DMS114 treated with DMSO at 0.1 percent for 48 hours (cell line): ENCODE measurements around the gene MRPL23.
"Not testable (repeated sequence)": the region's sequence is repeated elsewhere in the genome, so short reads cannot be mapped to it uniquely, and the experiment has no call there.

Experiments
- DNase-seq: peaks from one replicate; lab custom pipeline; 2025; ENCODE audit not compliant: unreplicated experiment; lab: John Stamatoyannopoulos, UW

Gene MRPL23

GRCh38 chr11:1932681-1933080, 14.5 kb upstream of the MRPL23 start:
- DNase-seq, result no peak

- DNase-seq, result no peak
Observed at GRCh38 chr11:1933416-1934334, 13.5 kb upstream of the MRPL23 start.

DNA sequence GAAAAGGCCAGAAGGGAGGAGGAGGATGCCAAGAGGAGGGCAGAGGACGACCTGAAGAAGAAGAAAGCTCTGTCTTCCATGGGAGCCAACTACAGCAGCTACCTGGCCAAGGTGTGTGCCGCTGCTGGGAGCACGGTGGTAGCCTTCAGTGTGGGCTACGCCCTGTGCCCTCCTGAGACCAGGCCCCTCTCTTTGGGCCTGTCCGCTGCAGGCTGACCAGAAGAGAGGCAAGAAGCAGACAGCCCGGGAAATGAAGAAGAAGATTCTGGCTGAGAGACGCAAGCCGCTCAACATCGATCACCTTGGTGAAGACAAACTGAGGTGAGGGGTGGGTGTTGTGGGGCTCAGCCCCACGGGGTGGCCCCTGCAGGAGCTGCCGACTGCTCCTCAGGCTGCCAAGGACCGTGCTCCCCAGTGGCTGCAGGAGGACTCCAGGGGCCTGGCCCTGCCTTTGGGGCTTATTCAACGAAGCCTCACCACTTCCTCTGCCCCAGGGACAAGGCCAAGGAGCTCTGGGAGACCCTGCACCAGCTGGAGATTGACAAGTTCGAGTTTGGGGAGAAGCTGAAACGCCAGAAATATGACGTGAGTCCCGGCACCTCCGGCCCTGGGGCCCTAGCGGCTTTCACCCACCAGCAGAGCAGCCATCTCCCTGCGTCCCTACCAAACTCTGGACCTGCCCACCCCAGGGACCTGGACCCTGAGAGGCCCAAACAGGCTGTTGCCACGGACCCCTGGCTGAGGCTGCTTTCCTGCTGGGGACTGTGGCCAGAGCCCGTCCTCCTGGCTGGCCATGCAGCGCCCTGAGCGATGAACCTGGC, 12.6 kb upstream of the MRPL23 start:
- DNase-seq, result no peak

DNA sequence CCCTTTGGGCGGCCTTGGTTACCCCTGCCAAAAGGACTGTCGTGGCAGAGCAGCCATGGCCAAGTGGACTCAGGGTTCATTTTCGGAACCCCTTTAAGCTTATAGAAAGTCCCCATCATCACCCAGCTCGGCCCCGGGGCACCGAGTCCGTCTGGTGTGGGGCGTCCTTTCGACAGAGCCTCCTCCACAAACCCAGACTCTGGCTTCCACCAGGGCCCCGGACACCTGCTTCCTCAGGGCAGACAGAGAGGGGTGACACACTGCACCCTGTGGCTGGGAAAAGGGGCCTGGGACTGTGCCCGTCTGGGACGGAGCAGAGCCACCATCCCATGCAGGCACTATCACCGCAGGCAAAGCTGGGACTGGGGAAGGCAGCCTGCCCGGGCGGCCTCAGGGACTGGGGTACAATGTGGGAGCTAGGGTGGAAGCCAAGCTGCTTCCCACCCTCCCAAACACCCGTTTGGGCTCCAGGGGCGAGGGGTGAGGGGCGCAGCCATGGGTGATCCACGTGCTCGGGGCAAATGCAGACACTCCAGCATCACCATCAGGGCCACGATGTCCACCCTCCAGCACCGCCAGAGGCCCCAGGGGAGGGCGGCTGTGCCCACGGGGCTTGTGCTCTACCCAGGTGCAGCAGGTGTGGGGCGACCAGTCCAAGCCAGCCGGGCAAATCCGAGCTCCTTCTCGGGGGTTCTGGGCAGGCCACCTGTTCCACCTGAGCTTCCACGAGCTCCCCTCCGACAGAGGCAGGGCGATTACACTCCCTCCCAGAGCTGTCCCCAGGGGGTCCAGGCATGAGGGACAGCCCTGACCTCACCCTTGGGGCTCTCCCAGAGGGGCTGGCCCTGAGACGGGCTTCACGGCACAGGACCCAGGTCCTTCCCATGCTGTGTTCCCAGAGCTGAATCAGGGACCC, 11.7 kb upstream of the MRPL23 start:
- DNase-seq, result no peak

DNA sequence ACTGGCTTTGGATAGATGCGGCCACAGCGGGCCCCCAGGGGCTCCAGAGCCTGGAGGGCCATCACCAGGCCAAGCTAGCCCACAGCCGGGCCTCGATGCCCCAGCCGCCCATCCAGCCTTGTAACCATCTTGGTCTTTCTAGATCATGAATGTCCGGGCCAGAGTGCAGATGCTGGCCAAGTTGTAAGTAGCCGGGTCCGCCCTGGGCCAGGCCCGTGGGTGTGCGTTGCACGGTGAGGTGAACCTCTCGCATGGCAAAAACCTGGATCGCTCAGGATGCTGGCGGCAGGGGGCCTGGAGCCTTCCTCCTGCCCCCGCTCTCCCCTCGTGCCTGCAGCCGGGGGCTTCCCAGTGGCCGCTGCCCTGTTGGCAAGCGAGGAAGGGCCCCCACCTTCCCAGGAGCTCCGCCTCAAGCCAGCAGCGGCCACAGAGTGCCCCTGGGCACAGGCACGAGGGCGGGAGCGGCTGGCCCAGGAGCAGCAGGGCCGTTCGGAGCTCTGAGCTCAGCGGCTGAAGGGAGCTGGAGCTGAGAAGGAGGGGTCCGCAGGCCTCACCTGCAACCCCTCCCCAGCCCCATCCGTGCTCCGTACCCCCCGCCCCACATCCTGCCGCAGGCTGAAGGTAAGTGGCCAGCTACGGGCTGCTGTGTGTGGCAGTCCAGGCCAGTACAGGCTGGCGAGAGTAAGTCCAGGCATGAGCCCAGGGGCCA, 10.9 kb upstream of the MRPL23 start:
- DNase-seq, result no peak

GRCh38 chr11:1936781-1937615, 10.1 kb upstream of the MRPL23 start:
- no peak for DNase-seq

DNA sequence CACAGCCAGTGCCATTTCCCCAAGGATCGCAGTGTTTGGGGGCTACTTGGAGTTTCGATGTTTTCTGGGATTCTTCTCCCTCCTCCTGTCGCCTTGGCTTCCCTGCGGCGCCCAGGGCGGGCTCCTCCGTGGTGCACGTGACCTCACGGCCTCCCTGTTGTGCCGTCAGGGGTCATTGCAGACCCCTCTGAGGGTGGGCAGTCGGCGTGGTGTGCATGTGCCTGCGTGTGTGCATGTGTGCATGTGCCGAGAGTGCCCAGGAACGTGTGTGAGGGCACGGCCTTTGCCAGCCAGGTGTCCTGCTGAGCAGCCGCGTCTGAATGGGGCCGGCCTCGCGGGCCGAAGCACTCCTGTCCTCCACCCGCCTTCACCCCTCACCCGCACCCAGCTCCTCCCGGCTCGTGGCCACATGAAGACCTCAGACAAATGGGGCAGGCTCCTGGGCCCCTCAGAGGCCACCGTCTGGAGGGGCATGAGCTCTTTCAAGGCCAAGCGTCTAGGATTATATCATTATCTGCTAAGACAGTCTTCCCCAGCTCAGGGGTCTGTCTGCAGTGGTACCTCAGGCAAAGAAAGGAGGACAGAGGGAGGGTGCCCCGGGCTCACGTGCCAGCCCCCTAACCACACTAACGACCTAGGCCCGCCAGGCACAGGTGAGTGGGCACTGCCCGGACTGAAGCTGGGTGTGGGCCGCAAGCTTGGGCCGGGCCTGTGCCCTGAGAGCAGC, 9.4 kb upstream of the MRPL23 start:
- no peak for DNase-seq

GRCh38 chr11:1938343-1939005, 8.7 kb upstream of the MRPL23 start:
- DNase-seq, result no peak

GRCh38 chr11:1939006-1939625, 8.0 kb upstream of the MRPL23 start:
- no peak for DNase-seq

DNA sequence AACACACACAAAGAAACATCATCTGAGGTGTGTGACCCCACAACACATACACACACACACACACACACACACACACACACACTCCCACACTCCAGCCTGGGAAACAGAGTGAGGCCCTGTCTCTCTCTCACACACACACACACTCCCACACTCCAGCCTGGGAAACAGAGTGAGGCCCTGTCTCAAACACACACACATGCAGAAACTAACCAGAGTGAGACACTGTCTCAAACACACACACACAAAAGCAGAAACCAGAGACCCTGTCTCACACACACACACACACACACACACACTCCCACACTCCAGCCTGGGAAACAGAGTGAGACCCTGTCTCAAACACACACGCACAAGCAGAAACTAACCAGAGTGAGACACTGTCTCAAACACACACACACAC, 7.3 kb upstream of the MRPL23 start:
- not testable (repeated sequence) for DNase-seq

DNA sequence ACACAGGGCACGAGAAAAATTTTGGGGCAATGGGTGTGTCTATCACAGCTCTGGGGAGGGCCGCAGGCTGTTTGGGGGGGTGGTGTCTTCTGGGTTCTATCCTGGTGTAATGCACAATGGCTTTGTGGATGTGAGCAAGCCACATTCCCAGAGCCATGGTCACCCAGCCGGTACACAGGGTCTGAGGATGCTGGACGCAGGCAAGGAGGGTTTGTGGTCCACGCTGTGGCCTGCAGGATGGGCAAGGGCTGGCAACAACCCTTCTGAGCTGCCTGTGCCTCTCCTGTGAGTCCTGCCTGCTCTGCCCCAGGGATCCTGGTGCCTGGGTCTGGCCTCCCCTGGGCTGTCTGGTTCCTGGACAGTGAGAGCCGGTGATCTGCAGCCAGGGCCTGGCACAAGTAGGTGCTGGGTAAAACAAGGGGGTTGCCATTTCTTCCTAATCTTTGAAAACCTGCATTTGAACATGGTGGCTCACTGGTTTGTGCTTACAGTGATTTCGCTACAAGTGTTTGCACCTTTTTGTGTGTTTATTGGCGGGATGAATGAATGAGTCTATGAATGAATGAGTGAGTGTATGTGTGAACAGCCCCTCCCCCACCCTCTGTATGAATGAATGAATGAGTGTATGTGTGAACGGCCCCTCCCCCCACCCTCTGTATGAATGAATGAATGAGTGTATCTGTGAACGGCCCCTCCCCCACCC, 4.4 kb upstream of the MRPL23 start:
- no peak for DNase-seq

GRCh38 chr11:1943576-1943975, 3.6 kb upstream of the MRPL23 start:
- no peak for DNase-seq

- DNase-seq, result no peak
Observed at GRCh38 chr11:1943977-1944376, 3.2 kb upstream of the MRPL23 start.

- no peak for DNase-seq
Observed at GRCh38 chr11:1947592-1948237, 583 bp downstream of the MRPL23 start.

DNA sequence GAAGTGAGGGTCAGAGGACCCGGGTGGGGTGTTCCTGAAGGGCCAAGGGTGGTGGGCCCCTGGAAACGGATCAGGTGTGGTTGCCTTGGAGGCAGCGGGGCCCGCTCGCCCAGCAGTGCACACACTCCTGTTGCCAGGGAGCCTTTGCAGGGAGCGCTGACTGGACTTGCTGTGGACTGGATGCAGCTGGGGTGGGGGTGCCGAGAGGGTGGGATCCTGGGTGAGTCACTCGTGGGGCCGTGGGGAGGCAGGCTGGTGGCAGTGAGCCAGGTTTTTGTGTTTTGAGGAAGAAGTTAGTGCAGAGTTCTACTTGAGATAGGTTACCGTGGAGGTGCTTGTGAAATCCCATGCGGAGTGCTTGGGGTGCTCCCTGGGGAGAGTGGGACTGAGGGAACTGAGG, 1.3 kb downstream of the MRPL23 start:
- no peak for DNase-seq

GRCh38 chr11:1949302-1949701, 2.2 kb downstream of the MRPL23 start:
- no peak for DNase-seq

- no peak for DNase-seq
Observed at GRCh38 chr11:1949922-1950321, 2.8 kb downstream of the MRPL23 start.
